IPS DF 4.7 (cell line): Measurements from ENCODE around the gene PPP1R12B.

ENCODE experiments used
- DNase-seq: peaks from one replicate; pipeline ENCODE4 v3.0.0-alpha.2; 2013; ENCODE audit warnings: low spot score; ENCODE audit errors: extremely low read depth

Gene PPP1R12B

GRCh38 chr1:202348509-202349205 lies at the start of gene PPP1R12B:
PPP1R12B (plus strand) TSS chr1:202348699; CDS start chr1:202348852, 153 bp downstream.
- DNase-seq = peak; percentile 91

- no peak for DNase-seq
Measured at GRCh38 chr1:202302166-202302565, 46.3 kb upstream of the PPP1R12B start.

GRCh38 chr1:202304375-202304774 lies 44.1 kb upstream of the PPP1R12B start:
- DNase-seq = no peak

- DNase-seq = no peak
Measured at GRCh38 chr1:202305168-202305567, 43.3 kb upstream of the PPP1R12B start.

- DNase-seq = no peak
Measured at GRCh38 chr1:202306535-202307345, 41.8 kb upstream of the PPP1R12B start.

- no peak for DNase-seq
Measured at GRCh38 chr1:202310071-202310725, 38.3 kb upstream of the PPP1R12B start.

- no peak for DNase-seq
Measured at GRCh38 chr1:202310746-202311145, 37.8 kb upstream of the PPP1R12B start.

- no peak for DNase-seq
Measured at GRCh38 chr1:202311875-202312635, 36.4 kb upstream of the PPP1R12B start.

GRCh38 chr1:202315576-202316168 lies 32.8 kb upstream of the PPP1R12B start:
- peak; percentile 69 for DNase-seq

GRCh38 chr1:202316186-202316585 lies 32.3 kb upstream of the PPP1R12B start:
- DNase-seq = no peak

GRCh38 chr1:202317941-202318925 lies 30.3 kb upstream of the PPP1R12B start:
- no peak for DNase-seq

GRCh38 chr1:202319381-202320080 lies 29.0 kb upstream of the PPP1R12B start:
- no peak for DNase-seq

- DNase-seq = no peak
Measured at GRCh38 chr1:202320081-202320405, 28.5 kb upstream of the PPP1R12B start.

- DNase-seq = no peak
Measured at GRCh38 chr1:202323731-202324130, 24.8 kb upstream of the PPP1R12B start.

- DNase-seq = no peak
Measured at GRCh38 chr1:202324646-202325045, 23.9 kb upstream of the PPP1R12B start.

- DNase-seq = no peak
Measured at GRCh38 chr1:202329891-202330290, 18.6 kb upstream of the PPP1R12B start.

GRCh38 chr1:202333861-202334260 lies 14.6 kb upstream of the PPP1R12B start:
- no peak for DNase-seq

GRCh38 chr1:202343652-202344349 lies 4.7 kb upstream of the PPP1R12B start:
- DNase-seq = no peak
